Dendritic cell treated with granulocyte-macrophage colony-stimulating factor and Interleukin-4, amounts not matched to agents 40 ng/mL and 50 ng/mL, for 4 days (primary cell): ENCODE measurements around the gene RIMBP2.

Source experiments
- H3K27ac Mint-ChIP-seq: one replicate; pipeline ENCODE4 v1.8.0; 2022; ENCODE audit warnings: mild to moderate bottlenecking, mixed read lengths
- H3K27me3 Mint-ChIP-seq: one replicate; pipeline ENCODE4 v1.8.0; 2022; ENCODE audit warnings: mild to moderate bottlenecking, mixed read lengths
- H3K36me3 Mint-ChIP-seq: one replicate; pipeline ENCODE4 v1.8.0; 2022; ENCODE audit warnings: low read depth, mixed read lengths
- H3K4me1 Mint-ChIP-seq: one replicate; pipeline ENCODE4 v1.8.0; 2022; ENCODE audit warnings: low read depth, mixed read lengths
- H3K4me3 Mint-ChIP-seq: one replicate; pipeline ENCODE4 v1.8.0; 2022; ENCODE audit warnings: mild to moderate bottlenecking, moderate library complexity, mixed read lengths
- H3K9me3 Mint-ChIP-seq: one replicate; pipeline ENCODE4 v1.8.0; 2022; ENCODE audit warnings: mixed read lengths
- intact Hi-C: fragments of 100-400 bp; cut with micrococcal nuclease; formaldehyde crosslinking; loops from one replicate; pipeline ENCODE4 v1.15.0; 2022

The RIMBP2 gene

GRCh38 chr12:130579231-130579630, 136.9 kb downstream of the RIMBP2 start:
- no peaks in the 10 kb centered on the region for H3K36me3 Mint-ChIP-seq
- no peaks in the 10 kb centered on the region for H3K9me3 Mint-ChIP-seq
- no peaks in the 10 kb centered on the region for H3K27me3 Mint-ChIP-seq
- H3K27ac Mint-ChIP-seq, result no peak overlapping the region
- no peaks in the 10 kb centered on the region for H3K4me1 Mint-ChIP-seq
- intact Hi-C loops, result no loop called here
- H3K4me3 Mint-ChIP-seq, result no peak overlapping the region

- Mint-ChIP-seq H3K9me3 (no peaks in the 10 kb centered on the region), H3K27me3 (no peaks in the 10 kb centered on the region), H3K27ac (no peak overlapping the region), H3K36me3 (no peaks in the 10 kb centered on the region), H3K4me1 (no peaks in the 10 kb centered on the region), H3K4me3 (no peak overlapping the region)
- intact Hi-C loops, result no loop called here
Measured at GRCh38 chr12:130577351-130577750, 138.7 kb downstream of the RIMBP2 start.

- no peak overlapping the region for H3K4me3 Mint-ChIP-seq
- H3K9me3 Mint-ChIP-seq, result no peaks in the 10 kb centered on the region
- no peaks in the 10 kb centered on the region for H3K36me3 Mint-ChIP-seq
- no peaks in the 10 kb centered on the region for H3K27me3 Mint-ChIP-seq
- intact Hi-C loops, result no loop called here
- no peaks in the 10 kb centered on the region for H3K4me1 Mint-ChIP-seq
- no peak overlapping the region for H3K27ac Mint-ChIP-seq
Measured at GRCh38 chr12:130576371-130576816, 139.7 kb downstream of the RIMBP2 start.

GRCh38 chr12:130574402-130574801, 141.7 kb downstream of the RIMBP2 start:
- Mint-ChIP-seq H3K4me1 (no peaks in the 10 kb centered on the region), H3K4me3 (no peak overlapping the region), H3K27me3 (no peaks in the 10 kb centered on the region), H3K36me3 (no peaks in the 10 kb centered on the region), H3K27ac (no peak overlapping the region), H3K9me3 (no peaks in the 10 kb centered on the region)
- intact Hi-C loops, result no loop called here

- Mint-ChIP-seq H3K36me3 (no peaks in the 10 kb centered on the region), H3K27me3 (no peaks in the 10 kb centered on the region), H3K4me1 (no peaks in the 10 kb centered on the region), H3K4me3 (no peak overlapping the region), H3K27ac (no peak overlapping the region), H3K9me3 (no peaks in the 10 kb centered on the region)
- intact Hi-C loops, result no loop called here
Measured at GRCh38 chr12:130573766-130574165, 142.3 kb downstream of the RIMBP2 start.

GRCh38 chr12:130573235-130573634, 142.9 kb downstream of the RIMBP2 start:
- H3K27ac Mint-ChIP-seq, result no peak overlapping the region
- H3K27me3 Mint-ChIP-seq, result no peaks in the 10 kb centered on the region
- no peaks in the 10 kb centered on the region for H3K36me3 Mint-ChIP-seq
- H3K9me3 Mint-ChIP-seq, result no peaks in the 10 kb centered on the region
- H3K4me3 Mint-ChIP-seq, result no peak overlapping the region
- H3K4me1 Mint-ChIP-seq, result no peaks in the 10 kb centered on the region
- intact Hi-C loops, result no loop called here

GRCh38 chr12:130572553-130572952, 143.5 kb downstream of the RIMBP2 start:
- Mint-ChIP-seq H3K9me3 (no peaks in the 10 kb centered on the region), H3K36me3 (no peaks in the 10 kb centered on the region), H3K4me1 (no peaks in the 10 kb centered on the region), H3K4me3 (no peak overlapping the region), H3K27me3 (no peaks in the 10 kb centered on the region), H3K27ac (no peak overlapping the region)
- intact Hi-C loops, result no loop called here

GRCh38 chr12:130571734-130572133, 144.4 kb downstream of the RIMBP2 start:
- Mint-ChIP-seq H3K27ac (no peak overlapping the region), H3K27me3 (no peaks in the 10 kb centered on the region), H3K9me3 (peaks cover 5% of the 10 kb centered on the region), H3K4me1 (no peaks in the 10 kb centered on the region), H3K4me3 (no peak overlapping the region), H3K36me3 (no peaks in the 10 kb centered on the region)
- intact Hi-C loops, result no loop called here

- no peaks in the 10 kb centered on the region for H3K36me3 Mint-ChIP-seq
- intact Hi-C loops, result no loop called here
- no peak overlapping the region for H3K27ac Mint-ChIP-seq
- H3K4me1 Mint-ChIP-seq, result no peaks in the 10 kb centered on the region
- no peaks in the 10 kb centered on the region for H3K27me3 Mint-ChIP-seq
- H3K9me3 Mint-ChIP-seq, result peaks cover 11% of the 10 kb centered on the region
- no peak overlapping the region for H3K4me3 Mint-ChIP-seq
Measured at GRCh38 chr12:130571089-130571488, 145.0 kb downstream of the RIMBP2 start.

- H3K9me3 Mint-ChIP-seq, result peaks cover 21% of the 10 kb centered on the region
- H3K4me3 Mint-ChIP-seq, result no peak overlapping the region
- no peak overlapping the region for H3K27ac Mint-ChIP-seq
- intact Hi-C loops, result no loop called here
- no peaks in the 10 kb centered on the region for H3K4me1 Mint-ChIP-seq
- H3K36me3 Mint-ChIP-seq, result no peaks in the 10 kb centered on the region
- no peaks in the 10 kb centered on the region for H3K27me3 Mint-ChIP-seq
Measured at GRCh38 chr12:130569521-130569920, 146.6 kb downstream of the RIMBP2 start.

GRCh38 chr12:130568501-130568900, 147.6 kb downstream of the RIMBP2 start:
- Mint-ChIP-seq H3K36me3 (no peaks in the 10 kb centered on the region), H3K9me3 (peaks cover 21% of the 10 kb centered on the region), H3K27ac (no peak overlapping the region), H3K27me3 (no peaks in the 10 kb centered on the region), H3K4me1 (no peaks in the 10 kb centered on the region), H3K4me3 (no peak overlapping the region)
- intact Hi-C loops, result no loop called here

- Mint-ChIP-seq H3K27me3 (no peaks in the 10 kb centered on the region), H3K4me1 (no peaks in the 10 kb centered on the region), H3K36me3 (no peaks in the 10 kb centered on the region), H3K9me3 (peaks cover 21% of the 10 kb centered on the region), H3K4me3 (no peak overlapping the region), H3K27ac (no peak overlapping the region)
- intact Hi-C loops, result no loop called here
Measured at GRCh38 chr12:130568041-130568440, 148.1 kb downstream of the RIMBP2 start.

GRCh38 chr12:130566446-130567155, 149.5 kb downstream of the RIMBP2 start:
- H3K4me1 Mint-ChIP-seq, result no peaks in the 10 kb centered on the region
- no peaks in the 10 kb centered on the region for H3K27me3 Mint-ChIP-seq
- intact Hi-C loops, result no loop called here
- no peaks in the 10 kb centered on the region for H3K36me3 Mint-ChIP-seq
- H3K27ac Mint-ChIP-seq, result no peak overlapping the region
- H3K9me3 Mint-ChIP-seq, result peaks cover 21% of the 10 kb centered on the region
- no peak overlapping the region for H3K4me3 Mint-ChIP-seq

GRCh38 chr12:130565189-130565588, 150.9 kb downstream of the RIMBP2 start:
- no peaks in the 10 kb centered on the region for H3K36me3 Mint-ChIP-seq
- no peaks in the 10 kb centered on the region for H3K4me1 Mint-ChIP-seq
- intact Hi-C loops, result no loop called here
- H3K27ac Mint-ChIP-seq, result no peak overlapping the region
- H3K9me3 Mint-ChIP-seq, result peaks cover 21% of the 10 kb centered on the region
- no peaks in the 10 kb centered on the region for H3K27me3 Mint-ChIP-seq
- no peak overlapping the region for H3K4me3 Mint-ChIP-seq

- H3K27ac Mint-ChIP-seq, result no peak overlapping the region
- H3K4me3 Mint-ChIP-seq, result no peak overlapping the region
- intact Hi-C loops, result no loop called here
- H3K9me3 Mint-ChIP-seq, result peaks cover 21% of the 10 kb centered on the region
- H3K27me3 Mint-ChIP-seq, result no peaks in the 10 kb centered on the region
- no peaks in the 10 kb centered on the region for H3K4me1 Mint-ChIP-seq
- no peaks in the 10 kb centered on the region for H3K36me3 Mint-ChIP-seq
Measured at GRCh38 chr12:130563323-130563722, 152.8 kb downstream of the RIMBP2 start.
